Transverse colon (tissue), 4 donors: Measurements from ENCODE around the gene RFWD3. TPM values are rescaled to one million over a fixed set of nuclear protein-coding genes. Genes with fewer than 3 reads are reported as not detected.
A peak's percentile ranks its signal among the peaks of the same experiment; 100 is the strongest.

Source experiments
- DNase-seq: peaks from one replicate; pipeline ENCODE4 v3.0.0-alpha.2; 2019
- H3K27ac ChIP-seq, 4 donors: fragments of 200-600 bp; sonication (generic); 2 replicates each; pipeline ENCODE4 v1.5.1; 2016 to 2018; ENCODE audit warnings: inconsistent platforms in 4 of 4
- H3K27me3 ChIP-seq: fragments of 200-600 bp; sonication (generic); 2 replicates; pipeline ENCODE4 v1.5.1; 2017; ENCODE audit warnings: inconsistent platforms
- H3K36me3 ChIP-seq, 4 donors: fragments of 200-600 bp; sonication (generic); 2 replicates each; pipeline ENCODE4 v1.5.1; 2017 to 2019; ENCODE audit warnings: inconsistent platforms in 4 of 4
- H3K4me1 ChIP-seq, 4 donors: fragments of 200-600 bp; sonication (generic); 2 replicates each; pipeline ENCODE4 v1.5.1; 2017 to 2020; ENCODE audit warnings: inconsistent platforms in 4 of 4
- H3K4me3 ChIP-seq, 4 donors: fragments of 200-600 bp; sonication (generic); 1 replicate in 1 of 4; 2 replicates in 3 of 4; pipeline versions ENCODE4 v1.5.1 to v1.6.1; 2017 to 2019; ENCODE audit warnings: inconsistent platforms in 4 of 4
- H3K9me3 ChIP-seq, 2 donors: fragments of 200-600 bp; sonication (generic); 2 replicates each; pipeline ENCODE4 v1.5.1; 2017 to 2019; ENCODE audit warnings: inconsistent platforms in 2 of 2
- CTCF ChIP-seq, 5 experiments: fragments of 200-600 bp in 3 of 5; fragments of 450-650 bp in 2 of 5; sonication (generic) in 3 of 5; IDR thresholded peaks; 1 replicate in 2 of 5; 2 replicates in 3 of 5; pipeline ENCODE4 v1.5.1; 2016 to 2017; ENCODE audit warnings: antibody characterized with exemption in 5 of 5, inconsistent platforms in 3 of 5, mild to moderate bottlenecking in 2 of 5, moderate library complexity in 1 of 5
- EP300 ChIP-seq: sonication (generic); formaldehyde crosslinking; IDR thresholded peaks from one replicate; pipeline ENCODE4 v1.6.1; 2017; ENCODE audit warnings: antibody characterized with exemption, low read depth
- POLR2A ChIP-seq: fragments of 450-650 bp; IDR thresholded peaks from one replicate; pipeline ENCODE4 v1.6.1; 2016; ENCODE audit warnings: antibody characterized with exemption, mild to moderate bottlenecking, moderate library complexity
- POLR2AphosphoS5 ChIP-seq, 3 donors: sonication (generic); formaldehyde crosslinking; IDR thresholded peaks; one replicate each; pipeline ENCODE4 v1.6.1; 2016; ENCODE audit warnings: antibody characterized with exemption in 3 of 3
- WGBS, 2 donors: methylation state at CpG; one replicate each; pipeline ENCODE4 v1.1.5; 2018; ENCODE audit warnings: low coverage in 1 of 2; 5-methylcytosine and 5-hydroxymethylcytosine counted together
- in situ Hi-C, 4 donors: fragments of 200-750 bp; cut with MboI; loops; one replicate each; pipeline versions ENCODE4 v1.15.0 to v1.15.1; 2017; ENCODE audit warnings: low sequenced_read_pairs in 3 of 4, low pct_ligation_motif_present in 1 of 4, low pct_unique_long_range_greater_than_20kb in 1 of 4
- intact Hi-C: fragments of 100-400 bp; cut with DNase I; formaldehyde crosslinking; loops from one replicate; pipeline ENCODE4 v1.15.1; 2023; ENCODE audit warnings: low total_unique reads
- total RNA-seq, 4 donors: library from RNA; depleted of rRNA; stranded (reverse); fragments of >200 nt; gene quantifications; one replicate each; pipeline ENCODE4 v1.1.0, GENCODE V29; 2016

Gene RFWD3
- total RNA-seq, 4 donors from 2014 or later = 2.8 to 23.9 (median 19.2) TPM

DNA sequence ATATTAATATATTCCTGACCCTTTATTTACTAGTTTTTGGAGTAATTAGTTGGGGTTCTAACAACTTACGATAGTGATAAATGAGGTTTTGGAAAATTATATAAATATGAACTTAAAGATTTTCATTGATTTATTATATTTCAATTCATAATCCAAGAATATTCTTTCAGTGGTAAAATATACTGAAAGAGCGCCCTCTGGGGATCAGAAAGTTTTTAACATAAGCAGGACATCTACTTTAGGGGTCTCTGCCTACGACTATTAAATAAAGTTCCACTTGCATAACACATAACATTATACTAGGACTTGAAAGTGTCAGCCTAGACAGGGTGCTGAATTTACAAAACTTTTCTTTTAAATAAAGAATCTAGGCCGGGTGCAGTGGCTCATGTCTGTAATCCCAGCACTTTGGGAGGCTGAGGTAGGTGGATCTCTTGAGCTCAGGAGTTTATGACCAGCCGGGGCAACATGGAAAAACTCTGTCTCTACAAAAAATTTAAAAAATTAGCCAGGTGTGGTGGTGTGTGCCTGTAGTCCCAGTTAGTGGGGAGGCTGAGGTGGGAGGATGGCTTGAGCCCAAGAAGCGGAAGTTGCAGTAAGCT is 15.6 kb downstream of the RFWD3 start:
- no peak overlapping the region for H3K27ac ChIP-seq
- H3K4me1 ChIP-seq = peaks cover 0 to 9% (median 0%) of the 10 kb centered on the region in 4 donors
- DNase-seq = no peak
- H3K9me3 ChIP-seq = no peaks in the 10 kb centered on the region
- TF ChIP-seq CTCF (IDR thresholded peaks at IDR 0.05) = peak in 4 of 5 experiments; percentile 22 to 46 (median 32)
- TF ChIP-seq POLR2A = no peak
- peaks cover 0 to 38% (median 12%) of the 10 kb centered on the region in 4 donors for H3K36me3 ChIP-seq
- H3K27me3 ChIP-seq = no peaks in the 10 kb centered on the region
- 79 to 92% methylated on average over 5 to 6 of the region's 6 CpGs for WGBS, 2 donors
- H3K4me3 ChIP-seq = no peak overlapping the region
- intact Hi-C loops = no loop called here
- in situ Hi-C loops = no loop called here

- no peak overlapping the region for H3K4me3 ChIP-seq
- 56 to 66% methylated on average over 1 of the region's 1 CpG for WGBS, 2 donors
- no peak overlapping the region for H3K27ac ChIP-seq
- intact Hi-C loops (no loop called here), in situ Hi-C loops (loop anchor here in 1 of 4 donors (25.0 kb wide), 1 partner anchor 338 kb away; no protein-coding TSS in a partner anchor)
- DNase-seq = no peak
- H3K4me1 ChIP-seq = peaks cover 0 to 9% (median 0%) of the 10 kb centered on the region in 4 donors
- peaks cover 0 to 38% (median 12%) of the 10 kb centered on the region in 4 donors for H3K36me3 ChIP-seq
- TF ChIP-seq CTCF (IDR thresholded peaks at IDR 0.05) (no peak), EP300 (no peak), POLR2A (no peak), POLR2AphosphoS5 (IDR thresholded peaks at IDR 0.05) (no peak)
- H3K27me3 ChIP-seq = no peaks in the 10 kb centered on the region
- H3K9me3 ChIP-seq = no peaks in the 10 kb centered on the region
These were observed 16.7 kb downstream of the RFWD3 start for GRCh38 chr16:74649839-74650504.

GRCh38 chr16:74641969-74642368 is 24.7 kb downstream of the RFWD3 start:
- in situ Hi-C loops = loop anchor here in 1 of 4 donors (25.0 kb wide), 1 partner anchor 330 kb away; no protein-coding TSS in a partner anchor
- no peak overlapping the region for H3K4me3 ChIP-seq
- H3K9me3 ChIP-seq = no peaks in the 10 kb centered on the region
- intact Hi-C loops = no loop called here
- H3K36me3 ChIP-seq = peaks cover 0 to 58% (median 16%) of the 10 kb centered on the region in 4 donors
- DNase-seq = no peak
- no peaks in the 10 kb centered on the region for H3K4me1 ChIP-seq
- H3K27me3 ChIP-seq = no peaks in the 10 kb centered on the region
- H3K27ac ChIP-seq = no peak overlapping the region
- TF ChIP-seq POLR2A (no peak), EP300 (no peak), CTCF (IDR thresholded peaks at IDR 0.05) (no peak), POLR2AphosphoS5 (IDR thresholded peaks at IDR 0.05) (no peak)
- 94% methylated on average over 8 of the region's 8 CpGs; no CpG with 5 or more reads in 1 of the 2 donors for WGBS, 2 donors

GRCh38 chr16:74637742-74638453 is 28.8 kb downstream of the RFWD3 start:
- Histone ChIP-seq H3K27me3 (no peaks in the 10 kb centered on the region), H3K4me1 (no peaks in the 10 kb centered on the region), H3K9me3 (no peaks in the 10 kb centered on the region), H3K36me3 (peaks cover 0 to 50% (median 16%) of the 10 kb centered on the region in 4 donors), H3K27ac (no peak overlapping the region), H3K4me3 (no peak overlapping the region)
- DNase-seq = no peak
- in situ Hi-C loops (loop anchor here in 1 of 4 donors (25.0 kb wide), 1 partner anchor 326 kb away; no protein-coding TSS in a partner anchor), intact Hi-C loops (no loop called here)
- TF ChIP-seq POLR2AphosphoS5 (IDR thresholded peaks at IDR 0.05) = no peak
- WGBS, 2 donors = 81 to 85% methylated on average over 7 of the region's 7 CpGs
